SW 1271 (cell line): Measurements from ENCODE around the gene CDH22.

ENCODE experiments used
- DNase-seq, 2 experiments: peaks; one replicate each; lab custom pipeline; 2025; lab: John Stamatoyannopoulos, UW

Gene CDH22

DNA sequence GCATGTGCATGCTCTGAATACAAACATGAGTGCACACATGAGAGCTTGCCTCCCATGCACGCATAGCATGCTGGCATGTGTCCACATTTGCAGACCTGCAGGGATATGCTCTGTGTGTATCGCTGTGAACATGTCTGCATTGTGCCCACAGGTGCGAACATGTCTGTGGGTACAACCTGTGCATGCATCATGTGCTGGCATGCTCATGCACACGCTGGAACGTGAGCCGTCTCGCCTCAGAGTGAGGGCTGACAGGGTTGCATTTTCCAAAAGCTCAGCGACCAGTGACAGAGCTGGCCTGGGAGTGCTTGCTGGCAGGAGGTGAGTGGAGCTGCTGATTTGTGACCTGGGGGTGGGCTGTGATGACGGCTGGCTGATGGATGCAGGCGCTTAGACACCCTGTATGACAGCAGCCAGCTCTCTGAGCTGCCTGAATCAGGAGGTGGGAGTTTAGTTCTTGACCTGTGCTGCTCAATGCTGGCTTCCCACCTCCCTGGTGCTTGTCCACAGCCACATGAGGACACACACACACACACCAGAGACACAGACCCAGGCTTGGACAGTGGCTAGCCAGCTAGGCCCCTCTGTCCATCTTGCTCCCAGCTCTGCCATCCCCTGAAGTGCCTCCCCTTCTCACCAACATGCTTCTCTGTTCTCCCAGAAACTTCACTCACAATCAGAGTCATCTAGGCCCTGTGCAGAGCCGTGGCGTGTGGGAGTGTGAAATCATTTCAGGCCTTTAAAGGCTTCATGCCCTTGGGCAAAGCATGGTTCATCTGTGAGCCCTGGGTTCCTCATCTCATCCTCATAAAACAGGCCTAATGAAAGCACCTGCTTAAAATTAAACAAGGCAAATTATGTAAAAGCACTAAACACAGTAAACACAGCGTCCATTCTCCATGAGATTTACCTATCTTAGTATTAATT, 138.8 kb downstream of the CDH22 start:
- DNase-seq: no peak

- no peak for DNase-seq
These were observed 139.9 kb downstream of the CDH22 start for GRCh38 chr20:46168438-46168837.

DNA sequence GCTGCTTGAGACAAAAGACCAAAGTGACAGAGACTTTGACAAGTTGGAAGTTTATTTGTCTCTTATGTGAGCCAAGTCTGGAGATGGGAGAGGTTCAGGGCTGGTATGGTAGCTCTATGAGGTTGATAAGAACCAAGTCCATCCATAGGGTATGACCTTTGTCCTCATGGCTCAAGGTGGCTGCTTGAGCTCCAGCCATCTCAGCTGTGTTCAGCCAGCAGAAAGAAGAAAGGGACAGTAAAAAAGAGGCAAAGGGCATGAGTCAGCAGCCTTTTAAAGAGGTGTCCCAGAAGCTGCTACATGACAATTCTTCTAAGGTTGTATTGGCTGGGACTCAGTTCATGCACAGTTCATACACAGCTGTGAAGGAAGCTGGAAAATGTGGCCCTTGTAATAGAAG, 141.2 kb downstream of the CDH22 start:
- DNase-seq: no peak

DNA sequence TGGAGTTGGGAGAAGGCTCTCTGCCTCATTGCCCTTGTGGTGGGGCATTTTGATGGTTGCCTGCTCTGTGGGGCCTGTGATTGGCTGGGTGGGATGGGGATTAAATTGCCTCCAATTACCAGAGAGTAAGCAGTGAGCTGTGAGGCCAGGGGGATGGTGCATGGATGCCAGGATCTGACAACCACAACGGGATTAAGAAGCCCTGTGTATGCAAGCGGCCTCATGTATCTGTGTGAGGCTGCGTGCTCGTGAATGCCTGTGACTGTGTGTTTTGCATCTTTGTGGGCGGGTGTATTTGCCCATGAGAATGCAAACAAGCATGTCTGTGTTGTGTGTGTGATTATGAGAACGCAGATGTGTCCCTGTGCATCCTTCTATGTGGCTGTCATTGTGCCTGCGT, 144.0 kb downstream of the CDH22 start:
- DNase-seq: no peak

DNA sequence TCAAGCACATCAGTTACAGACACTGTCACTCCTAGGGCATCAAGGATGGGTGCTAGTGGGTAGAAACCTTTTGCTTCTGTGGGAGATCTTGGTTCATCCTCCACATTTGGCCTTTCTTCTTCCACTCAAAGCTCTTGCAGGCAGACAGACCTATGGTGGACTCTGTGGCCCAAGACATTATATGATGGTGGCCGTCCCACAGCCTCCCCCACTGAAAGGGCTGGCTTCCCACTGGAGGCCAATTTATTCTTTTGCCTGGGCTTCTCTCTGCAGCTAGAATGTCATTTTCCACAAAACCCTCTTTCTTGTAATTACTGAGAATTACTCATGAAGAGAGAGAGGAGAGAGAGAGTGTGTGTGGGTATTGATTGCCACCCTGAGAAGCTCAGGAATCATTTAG, 146.4 kb downstream of the CDH22 start:
- no peak for DNase-seq

GRCh38 chr20:46160661-46161060, 147.6 kb downstream of the CDH22 start:
- no peak for DNase-seq

GRCh38 chr20:46159101-46159897, 149.0 kb downstream of the CDH22 start:
- DNase-seq: no peak

DNA sequence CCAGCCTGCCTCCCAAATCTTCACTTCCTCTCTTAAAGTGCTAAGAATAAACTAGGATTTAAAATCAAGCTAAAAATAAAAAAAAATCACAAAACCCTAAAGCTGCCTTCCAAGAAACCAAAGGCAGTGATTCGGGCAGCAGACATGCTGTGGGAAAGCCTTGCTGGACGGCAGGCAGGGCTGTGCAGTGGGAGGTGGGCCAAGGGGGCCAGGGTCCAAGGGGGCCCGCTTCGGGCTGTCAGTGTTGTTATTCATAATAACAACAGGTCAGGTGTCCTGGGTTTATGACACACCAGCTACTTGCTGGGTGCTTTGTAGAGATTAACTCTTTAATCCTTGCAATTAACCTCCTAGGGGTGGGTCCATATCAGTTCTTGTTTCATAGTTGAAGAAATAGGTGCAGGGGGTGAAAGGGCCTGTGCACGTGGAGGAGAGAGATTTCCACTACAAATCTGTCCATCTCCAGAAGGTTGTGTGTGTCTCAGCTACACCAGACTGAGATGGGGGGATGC, 149.8 kb downstream of the CDH22 start:
- DNase-seq: no peak

DNA sequence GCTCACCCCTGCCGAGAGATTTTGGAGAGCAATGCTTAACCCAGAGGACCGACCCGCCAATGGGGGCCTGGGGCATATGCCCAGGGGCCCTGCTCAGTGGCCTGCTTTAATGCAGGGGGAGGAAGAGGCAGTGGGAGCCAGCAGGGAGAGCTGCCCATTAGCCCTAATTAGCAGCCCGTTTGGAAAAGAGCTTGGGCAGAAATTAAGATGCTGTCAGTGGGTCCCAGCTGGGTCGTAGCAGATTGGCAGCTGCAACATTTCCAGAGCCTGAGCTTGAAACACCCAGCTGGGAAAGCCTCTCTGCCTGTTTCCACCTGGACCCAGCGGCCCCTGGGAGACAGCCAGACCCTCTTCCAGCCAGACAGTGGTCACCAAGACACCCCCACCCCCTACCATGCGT, 150.7 kb downstream of the CDH22 start:
- DNase-seq: no peak

DNA sequence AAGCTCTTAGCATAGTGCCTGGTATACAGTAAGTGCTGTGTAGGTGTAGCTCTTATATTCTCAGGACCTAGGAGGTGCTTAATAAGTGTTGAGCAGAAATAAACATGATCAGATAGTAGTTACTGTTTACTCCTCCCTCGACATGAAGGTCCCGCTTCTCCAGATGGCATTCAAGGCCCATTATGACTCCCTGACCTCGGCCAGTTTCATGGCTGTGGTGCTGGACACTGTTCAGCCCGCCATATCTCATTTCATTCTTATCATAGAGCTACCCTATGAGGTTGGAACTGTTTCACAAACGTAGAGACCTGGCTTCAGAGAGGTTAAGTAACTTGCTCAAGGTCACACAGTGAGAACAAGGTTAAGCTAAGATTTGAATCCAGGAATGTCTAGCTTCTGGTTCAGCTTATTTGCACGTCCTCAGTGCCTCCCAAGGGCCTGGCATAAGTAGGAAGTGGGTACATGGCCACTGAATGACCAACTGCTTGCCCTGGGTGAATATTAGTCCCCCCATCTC, 151.2 kb downstream of the CDH22 start:
- DNase-seq: no peak

GRCh38 chr20:46156065-46156464, 152.2 kb downstream of the CDH22 start:
- no peak for DNase-seq

DNA sequence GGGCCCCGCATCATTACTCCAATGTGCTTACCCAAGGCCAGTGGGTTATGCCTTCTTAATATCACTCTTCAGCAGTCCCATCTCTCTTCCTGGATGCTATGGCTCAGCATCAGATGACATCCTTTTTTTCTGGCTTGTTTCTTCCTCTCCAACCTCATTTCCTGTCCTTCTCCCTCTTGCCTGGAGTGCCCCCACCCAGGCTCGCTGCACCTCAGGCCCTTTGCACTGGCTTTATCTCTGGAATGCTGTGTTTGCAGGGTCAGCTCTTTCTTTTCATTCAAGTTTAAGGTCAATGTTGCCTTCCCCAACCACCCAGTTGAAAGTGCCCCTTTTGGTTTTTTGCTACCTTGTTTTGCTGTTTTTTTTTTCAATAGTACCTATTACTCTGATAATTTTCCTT, 153.5 kb downstream of the CDH22 start:
- no peak for DNase-seq

- DNase-seq: no peak
These were observed 154.0 kb downstream of the CDH22 start for GRCh38 chr20:46154305-46154704.

GRCh38 chr20:46152824-46153586, 155.3 kb downstream of the CDH22 start:
- DNase-seq: no peak

- no peak for DNase-seq
These were observed 156.4 kb downstream of the CDH22 start for GRCh38 chr20:46151936-46152335.

DNA sequence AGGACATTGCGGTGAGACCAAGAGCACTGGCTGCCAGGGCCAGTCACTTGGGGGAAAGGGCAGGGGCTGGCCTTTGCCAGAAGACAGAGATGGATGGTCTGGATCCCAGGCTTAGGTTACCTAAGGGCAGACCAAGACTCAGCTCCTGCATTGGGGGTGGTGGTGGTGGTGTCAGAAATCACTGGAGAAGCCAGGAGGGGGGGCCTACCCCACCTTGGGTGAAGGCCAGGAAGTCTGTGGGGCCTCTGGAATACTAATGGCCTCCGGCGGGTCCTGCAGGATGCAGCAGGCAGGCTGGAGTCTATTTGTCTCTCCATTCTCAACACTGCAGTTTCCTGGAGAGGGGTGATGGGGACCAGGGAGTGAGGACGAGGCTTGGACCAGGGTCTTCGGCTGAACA, 157.4 kb downstream of the CDH22 start:
- no peak for DNase-seq

DNA sequence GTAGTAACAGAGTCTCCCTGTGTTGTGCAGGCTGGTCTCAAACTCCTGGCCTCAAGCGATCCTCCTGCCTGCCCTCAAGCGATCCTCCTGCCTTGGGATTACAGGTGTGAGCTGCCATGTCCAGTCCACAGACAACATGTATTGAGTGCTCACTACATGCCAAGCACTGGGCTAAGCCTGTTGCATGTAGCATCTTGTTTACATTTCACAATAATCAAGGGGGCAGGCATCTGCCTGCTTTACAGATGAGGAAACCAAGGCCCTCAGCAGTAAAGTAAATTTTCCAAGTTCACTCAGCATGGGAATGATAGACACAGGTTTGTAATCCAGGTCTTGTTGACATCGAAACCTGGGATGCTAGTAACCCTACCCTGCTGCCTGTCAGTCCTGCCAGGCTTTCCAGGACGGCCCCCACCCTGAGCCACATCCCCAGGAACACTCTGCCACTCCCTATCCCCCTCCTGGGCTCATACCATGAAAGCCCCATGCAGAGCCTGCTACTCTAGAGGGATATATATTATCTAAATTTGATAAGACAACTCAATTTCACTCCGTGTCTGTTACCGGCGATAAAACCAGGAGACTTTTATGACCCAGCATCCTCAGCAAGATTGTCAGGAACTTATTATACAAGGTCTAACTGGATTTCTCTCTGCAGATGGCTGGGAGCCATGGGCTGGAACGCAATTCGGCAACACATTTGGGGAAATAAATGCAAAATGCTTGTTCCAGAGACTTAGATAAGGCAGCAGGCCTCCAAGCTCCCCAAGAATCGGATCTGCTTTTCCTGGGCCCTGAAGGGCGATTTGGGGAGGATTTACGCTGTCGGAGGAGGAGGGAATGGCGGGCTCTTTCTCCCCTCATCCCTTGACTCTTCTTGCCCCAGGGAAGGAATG, 159.7 kb downstream of the CDH22 start:
- DNase-seq: no peak

GRCh38 chr20:46145713-46146112, 162.6 kb downstream of the CDH22 start:
- DNase-seq: no peak

- no peak for DNase-seq
These were observed 163.8 kb downstream of the CDH22 start for GRCh38 chr20:46144432-46145025.

DNA sequence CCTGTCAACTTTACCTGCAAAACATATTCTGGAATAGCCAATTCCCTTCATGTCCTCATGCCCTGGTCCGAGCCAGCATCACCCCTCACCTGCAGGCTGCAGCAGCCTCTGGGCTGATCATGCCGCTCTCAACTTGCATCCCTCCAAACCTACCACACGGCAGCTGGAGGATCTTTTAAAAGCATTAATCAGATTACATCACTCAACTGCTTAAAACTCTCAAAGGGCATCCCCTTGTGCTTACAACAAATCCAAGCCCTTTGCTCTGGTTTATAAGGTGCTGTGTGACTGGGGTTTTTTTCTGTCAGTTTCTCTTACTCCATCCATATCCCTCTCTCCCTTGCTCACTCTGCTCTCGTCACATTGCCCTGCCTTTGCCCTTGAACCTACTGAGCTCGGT, 166.2 kb downstream of the CDH22 start:
- no peak for DNase-seq
